EL (cell line): Measurements from ENCODE around the gene MSH5.
A peak's percentile ranks its signal among the peaks of the same experiment; 100 is the strongest.

ENCODE experiments used
- DNase-seq: peaks from one replicate; pipeline ENCODE4 v3.0.0-alpha.2; 2016

Gene MSH5

DNA sequence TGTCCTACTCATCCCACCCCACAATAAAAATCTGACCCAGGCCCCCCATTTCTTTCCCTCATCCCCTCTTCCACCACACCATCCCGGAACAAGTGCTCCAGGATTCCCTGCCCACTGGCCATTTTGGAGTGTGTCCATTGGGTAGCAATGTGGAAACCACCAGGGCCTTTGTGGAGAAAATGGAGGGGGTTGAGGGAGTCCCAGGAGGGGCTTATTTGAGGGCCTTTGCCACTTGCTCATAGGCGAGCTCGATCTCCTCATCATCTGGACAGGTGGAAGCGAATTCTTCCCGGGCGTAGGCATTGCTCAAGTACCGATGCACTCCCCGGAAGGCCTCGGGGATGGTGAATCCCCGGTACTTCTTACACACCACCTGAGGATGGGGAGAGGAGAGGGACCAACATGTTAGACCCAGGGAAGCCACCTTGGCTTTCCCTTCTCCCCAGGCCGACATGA, 9.1 kb upstream of the MSH5 start:
- DNase-seq: peak; percentile 26

DNA sequence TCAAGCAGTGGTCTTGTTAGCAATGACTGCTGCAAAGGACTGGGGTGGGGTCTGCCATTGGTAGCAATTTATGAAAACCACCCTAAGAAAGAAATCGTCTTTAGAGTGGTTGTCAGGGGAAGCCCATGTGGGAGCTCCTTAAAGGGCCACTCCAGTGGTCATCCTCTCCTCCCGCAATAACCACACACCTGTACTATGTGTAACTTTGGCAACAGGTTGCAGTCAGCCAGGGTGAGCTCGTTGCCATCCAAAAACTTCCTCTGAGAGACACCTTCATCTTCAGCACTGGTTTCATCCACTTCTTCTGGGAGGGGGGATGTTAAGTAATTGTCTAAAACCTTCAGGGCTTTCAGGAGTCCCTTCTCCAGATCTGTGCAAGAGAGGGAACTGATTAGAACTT, 7.8 kb upstream of the MSH5 start:
- DNase-seq: no peak

DNA sequence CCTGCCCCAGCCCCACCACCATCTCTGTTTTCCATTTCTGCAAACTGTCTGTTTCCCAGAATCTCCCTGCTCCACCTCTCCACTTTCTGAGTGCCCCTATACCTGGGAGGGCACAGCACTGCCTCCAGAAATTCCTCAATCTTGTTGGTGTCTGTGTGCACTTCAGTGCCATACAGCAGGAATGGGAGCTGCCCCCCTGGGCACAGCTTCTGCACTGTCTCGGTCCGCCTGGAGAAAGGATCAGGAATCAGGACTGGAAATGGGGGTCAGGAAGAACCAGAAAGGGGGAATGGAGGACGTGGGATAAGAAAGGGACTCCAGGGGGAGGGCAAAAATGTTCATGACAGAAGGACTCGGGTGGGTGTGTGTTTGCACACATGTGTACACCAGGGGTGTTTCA, 6.1 kb upstream of the MSH5 start:
- DNase-seq: no peak

GRCh38 chr6:31734247-31734820, 5.5 kb upstream of the MSH5 start:
- DNase-seq: no peak

DNA sequence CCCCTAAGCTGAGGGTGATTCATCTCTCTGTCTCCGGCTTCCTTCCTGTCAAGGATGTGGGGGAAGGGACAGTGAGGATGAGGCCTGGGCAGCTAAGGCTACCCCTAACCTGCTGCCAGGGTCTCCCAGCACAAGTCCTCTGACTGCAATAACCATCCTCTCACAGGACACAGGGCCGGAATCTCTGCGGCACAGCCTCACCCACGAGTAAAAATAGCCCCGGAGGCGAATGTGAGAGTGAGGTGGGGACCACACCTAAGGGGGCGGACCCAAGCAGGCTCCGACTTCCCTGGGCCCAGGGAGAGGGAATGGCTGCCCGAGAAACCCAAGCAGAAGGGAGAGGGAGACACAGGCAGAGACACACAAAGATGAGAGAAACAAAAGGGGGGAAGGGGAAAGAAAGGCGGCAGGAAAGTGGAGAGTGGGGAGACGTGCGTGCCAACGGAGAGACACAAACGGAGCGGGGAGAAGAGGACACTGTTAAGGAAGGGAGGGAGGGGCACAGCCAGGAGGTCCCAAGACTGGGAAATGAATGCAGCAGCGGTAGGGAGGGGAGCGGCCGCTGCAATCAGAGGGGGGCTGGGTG, 4.9 kb upstream of the MSH5 start:
- DNase-seq: peak; percentile 88

- peak; percentile 91 for DNase-seq
Observed at GRCh38 chr6:31736021-31736767, 3.6 kb upstream of the MSH5 start, which contains the start of gene CLIC1. TSS of gene CLIC1 (minus strand) at chr6:31736530. CDS start at chr6:31736300, 230 bp downstream.

GRCh38 chr6:31736768-31737314, 3.0 kb upstream of the MSH5 start:
- no peak for DNase-seq

- no peak for DNase-seq
Observed at GRCh38 chr6:31737315-31737990, 2.4 kb upstream of the MSH5 start.

DNA sequence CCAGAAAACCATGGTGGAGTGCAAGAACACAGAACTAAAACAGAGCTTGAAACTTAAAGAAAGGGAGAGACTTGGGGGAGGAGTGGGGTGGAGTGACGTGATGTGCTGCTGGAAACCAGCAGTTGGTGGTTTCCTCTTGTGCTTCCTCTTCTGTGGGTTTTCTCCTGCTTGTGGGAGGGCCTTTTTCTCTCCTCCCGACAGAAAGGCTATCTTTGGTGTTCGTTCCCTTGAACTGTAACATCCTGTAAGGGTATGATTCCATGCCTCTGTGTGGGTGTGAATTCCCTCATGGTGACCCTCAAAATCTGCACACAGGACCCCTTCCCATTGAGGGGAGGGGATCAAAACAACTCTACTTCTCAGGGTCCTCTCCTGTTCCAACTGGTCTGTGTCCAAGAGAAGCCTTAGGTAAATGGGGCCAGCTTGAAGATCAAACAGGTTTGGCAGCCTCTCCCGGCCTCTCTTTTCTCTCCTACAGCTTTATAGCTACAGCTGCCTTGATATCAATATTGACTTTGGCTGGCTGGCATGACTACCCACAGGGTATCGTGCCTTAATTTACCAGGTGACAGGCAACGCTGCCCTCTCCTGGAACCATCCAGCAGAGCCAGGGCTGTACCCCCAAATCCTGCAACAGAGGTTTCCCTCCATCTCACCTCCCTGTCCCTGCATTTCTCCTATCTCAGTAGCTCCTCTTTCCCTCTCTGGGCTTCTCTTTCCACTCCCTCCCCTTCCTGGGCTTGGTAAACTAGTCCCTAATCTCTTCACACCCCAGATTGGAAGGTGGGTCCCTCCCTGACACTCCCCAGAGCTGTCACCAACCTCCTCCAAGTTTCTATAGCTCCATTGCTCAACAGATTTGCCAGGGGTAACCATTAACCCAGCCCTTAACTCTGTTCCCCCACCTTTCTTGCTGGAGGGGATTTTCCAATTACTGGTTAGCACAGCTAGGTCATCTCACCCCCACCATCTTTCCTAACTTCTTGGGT, 1.5 kb upstream of the MSH5 start:
- DNase-seq: peak; percentile 81

- no peak for DNase-seq
Observed at GRCh38 chr6:31740397-31741223, 805 bp downstream of the MSH5 start.

GRCh38 chr6:31741815-31742214, 2.0 kb downstream of the MSH5 start:
- DNase-seq: no peak

DNA sequence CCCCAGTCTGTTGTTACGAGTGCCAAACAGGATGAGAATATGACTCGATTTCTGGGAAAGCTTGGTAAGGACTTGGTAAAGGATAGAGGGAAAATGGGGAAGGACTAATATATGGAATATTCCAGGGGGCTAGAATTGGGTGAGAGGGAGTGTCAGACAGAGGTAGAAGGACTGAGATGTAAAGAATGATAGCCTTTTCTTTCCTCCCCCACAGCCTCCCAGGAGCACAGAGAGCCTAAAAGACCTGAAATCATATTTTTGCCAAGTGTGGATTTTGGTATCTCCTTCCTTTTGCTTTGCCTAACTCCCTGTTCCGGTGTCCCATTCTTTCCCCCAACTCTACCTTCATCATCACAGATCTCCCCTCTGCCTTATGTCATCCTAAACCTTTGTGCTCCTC, 3.1 kb downstream of the MSH5 start:
- DNase-seq: no peak

GRCh38 chr6:31744422-31744821, 4.6 kb downstream of the MSH5 start:
- DNase-seq: no peak

DNA sequence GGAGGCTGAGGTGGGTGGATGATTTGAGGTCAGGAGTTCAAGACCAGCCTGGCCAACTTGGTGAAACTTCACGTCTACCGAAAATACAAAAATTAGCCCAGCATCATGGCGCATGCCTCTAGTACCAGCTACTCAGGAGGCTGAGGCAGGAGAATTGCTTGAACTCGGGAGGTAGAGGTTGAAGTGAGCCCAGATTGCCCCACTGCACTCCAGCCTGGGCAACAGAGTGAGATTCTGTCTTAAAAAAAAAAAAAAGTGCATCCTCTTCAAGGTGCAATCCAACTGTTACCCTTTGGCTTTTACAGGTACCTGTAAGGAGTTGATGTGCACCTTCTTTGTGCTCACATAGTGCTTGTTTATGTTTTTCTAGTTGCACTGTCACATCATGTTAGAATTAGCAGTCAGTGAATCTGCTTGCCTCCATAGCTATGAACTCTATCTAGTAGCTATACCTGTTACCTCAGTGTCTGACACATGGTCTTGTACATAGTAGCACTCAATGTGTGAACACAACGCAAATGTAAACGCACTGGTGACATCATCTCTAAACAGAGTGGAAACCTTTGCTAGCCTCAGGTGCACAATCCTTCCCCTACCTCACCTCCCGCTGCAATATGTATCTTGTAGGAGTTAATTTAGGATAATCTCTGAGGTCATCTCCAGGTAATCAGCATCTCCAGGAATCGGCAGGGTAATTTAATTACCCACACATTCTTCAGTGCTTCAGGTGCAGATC, 9.7 kb downstream of the MSH5 start:
- DNase-seq: no peak

- DNase-seq: peak; percentile 65
Observed at GRCh38 chr6:31750411-31751022, 10.7 kb downstream of the MSH5 start.

DNA sequence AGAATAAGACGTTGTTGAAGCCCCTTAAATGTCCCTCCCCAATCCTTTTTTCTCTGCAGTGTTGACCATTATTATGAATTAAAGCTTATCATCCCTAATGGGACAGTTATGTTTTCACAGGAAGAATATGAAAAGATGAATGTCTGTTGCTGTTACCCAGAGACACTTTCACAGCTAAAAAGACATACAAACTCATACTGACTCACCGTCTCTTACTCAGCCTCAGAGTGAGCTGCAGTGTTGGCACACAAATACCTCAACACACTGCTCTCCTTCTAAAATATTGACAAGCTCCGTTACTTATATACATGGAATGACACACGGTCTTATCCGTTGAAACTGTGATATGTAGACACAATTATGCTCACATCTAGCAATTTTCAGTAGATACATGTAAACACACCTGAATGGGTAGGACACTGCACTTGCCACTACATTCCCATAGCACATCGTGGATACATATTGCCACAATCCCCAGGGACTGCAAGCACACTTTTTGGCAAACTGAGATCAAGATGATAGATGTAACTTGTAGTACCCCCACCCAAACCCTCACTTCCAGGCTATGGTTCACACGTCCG, 13.0 kb downstream of the MSH5 start:
- peak; percentile 80 for DNase-seq

DNA sequence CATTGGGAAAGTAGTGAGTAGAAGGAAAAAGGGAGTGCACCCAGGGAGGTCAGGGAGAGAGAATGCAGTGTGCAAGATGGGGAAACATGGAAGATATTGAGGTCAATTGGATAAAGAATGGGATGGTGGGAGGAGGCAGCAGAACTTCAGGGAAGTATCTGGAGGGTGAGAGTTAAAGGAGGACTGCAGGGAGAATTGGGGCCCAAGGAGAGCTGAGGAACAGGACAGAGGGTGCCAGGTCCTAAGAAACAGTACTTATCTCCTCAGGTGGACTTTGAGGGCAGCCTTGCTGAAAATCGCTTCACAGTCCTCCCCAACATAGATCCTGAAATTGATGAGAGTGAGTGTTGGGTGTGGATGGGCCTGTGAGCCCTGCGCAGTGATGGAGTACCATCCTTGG, 18.5 kb downstream of the MSH5 start:
- no peak for DNase-seq

- no peak for DNase-seq
Observed at GRCh38 chr6:31760790-31761189, 21.0 kb downstream of the MSH5 start.

DNA sequence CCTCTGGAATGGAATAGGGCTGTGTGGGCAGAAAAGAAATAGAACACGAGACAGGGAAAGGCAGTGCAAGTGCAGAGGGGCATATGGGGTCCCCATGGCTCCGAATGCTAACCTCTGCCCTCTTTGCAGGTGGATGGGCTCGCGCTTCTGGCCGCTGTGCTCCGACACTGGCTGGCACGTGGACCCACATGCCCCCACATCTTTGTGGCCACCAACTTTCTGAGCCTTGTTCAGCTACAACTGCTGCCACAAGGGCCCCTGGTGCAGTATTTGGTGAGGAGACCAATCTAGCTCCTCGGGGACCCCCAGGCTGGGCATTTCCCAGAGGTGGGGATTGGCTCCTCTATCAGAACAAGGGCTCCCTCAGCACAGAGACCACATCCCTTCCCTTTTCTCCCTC, 21.5 kb downstream of the MSH5 start:
- DNase-seq: no peak

GRCh38 chr6:31762356-31762755, 22.6 kb downstream of the MSH5 start, which contains the start of gene SAPCD1:
TSS of gene SAPCD1 (plus strand) at chr6:31762656. CDS start at chr6:31763055, 399 bp downstream.
- DNase-seq: no peak
